DND-41 (cell line): ENCODE measurements around the gene CEBPG.

Experiments
- ATAC-seq: fragments of 200-7000 bp; cut with Tn5 transposase; 3 replicates; pipeline ENCODE4 v1.9.1; 2021; ENCODE audit warnings: low read depth; ENCODE audit not compliant: insufficient read depth
- DNase-seq: peaks from one replicate; pipeline ENCODE4 v3.0.0-alpha.2; 2020
- H2AFZ ChIP-seq: 2 replicates; pipeline ENCODE4 v1.6.0; 2012; ENCODE audit warnings: low read depth, low read length
- H3K27ac ChIP-seq: 2 replicates; pipeline ENCODE4 v1.5.1; 2012; ENCODE audit warnings: low read length, inconsistent platforms
- H3K27me3 ChIP-seq: fragments of 200-600 bp; sonication (generic); 2 replicates; pipeline ENCODE4 v1.6.0; 2012; ENCODE audit warnings: low read length, mild to moderate bottlenecking, inconsistent platforms; ENCODE audit not compliant: insufficient read depth, poor library complexity
- H3K36me3 ChIP-seq: 2 replicates; pipeline ENCODE4 v1.5.1; 2012; ENCODE audit warnings: low read length, inconsistent platforms; ENCODE audit not compliant: insufficient read depth
- H3K4me1 ChIP-seq: 2 replicates; pipeline ENCODE4 v1.5.1; 2012; ENCODE audit warnings: mild to moderate bottlenecking, low read length; ENCODE audit not compliant: insufficient read depth
- H3K4me2 ChIP-seq: 2 replicates; pipeline ENCODE4 v1.6.0; 2012; ENCODE audit warnings: mild to moderate bottlenecking, moderate library complexity, low read length, inconsistent platforms; ENCODE audit not compliant: insufficient read depth
- H3K4me3 ChIP-seq, 2 experiments: fragments of 200-600 bp in 1 of 2; shearing (Covaris generic) in 1 of 2; 2 replicates each; pipeline ENCODE4 v1.5.1; 2012 to 2016; ENCODE audit warnings: inconsistent platforms in 2 of 2, low read length in 2 of 2, mild to moderate bottlenecking in 2 of 2, low read depth in 1 of 2, moderate library complexity in 1 of 2
- H3K79me2 ChIP-seq: 2 replicates; pipeline ENCODE4 v1.6.0; 2012; ENCODE audit warnings: low read length, inconsistent platforms; ENCODE audit not compliant: insufficient read depth
- H3K9ac ChIP-seq: 2 replicates; pipeline ENCODE4 v1.6.0; 2012; ENCODE audit warnings: low read depth, mild to moderate bottlenecking, inconsistent platforms, low read length, moderate library complexity
- H3K9me3 ChIP-seq: 2 replicates; pipeline ENCODE4 v1.5.1; 2012; ENCODE audit warnings: low read length, moderate library complexity, mild to moderate bottlenecking, inconsistent platforms; ENCODE audit not compliant: insufficient read depth, severe bottlenecking
- H4K20me1 ChIP-seq: 2 replicates; pipeline ENCODE4 v1.6.0; 2012; ENCODE audit warnings: low read length; ENCODE audit not compliant: insufficient read depth
- EZH2 ChIP-seq: IDR thresholded peaks from 3 replicates; pipeline ENCODE4 v1.6.1; 2012; ENCODE audit warnings: borderline replicate concordance, low read depth, mild to moderate bottlenecking, moderate library complexity, low read length, inconsistent platforms; ENCODE audit not compliant: severe bottlenecking
- TF ChIP-seq, protein P1 (sequence below): IDR thresholded peaks from 2 replicates; pipeline ENCODE4 v1.5.1; 2012; ENCODE audit warnings: borderline replicate concordance, low read length, moderate library complexity, mild to moderate bottlenecking; ENCODE audit not compliant: poor library complexity, severe bottlenecking; ENCODE audit errors: extremely low read depth

Gene CEBPG

DNA sequence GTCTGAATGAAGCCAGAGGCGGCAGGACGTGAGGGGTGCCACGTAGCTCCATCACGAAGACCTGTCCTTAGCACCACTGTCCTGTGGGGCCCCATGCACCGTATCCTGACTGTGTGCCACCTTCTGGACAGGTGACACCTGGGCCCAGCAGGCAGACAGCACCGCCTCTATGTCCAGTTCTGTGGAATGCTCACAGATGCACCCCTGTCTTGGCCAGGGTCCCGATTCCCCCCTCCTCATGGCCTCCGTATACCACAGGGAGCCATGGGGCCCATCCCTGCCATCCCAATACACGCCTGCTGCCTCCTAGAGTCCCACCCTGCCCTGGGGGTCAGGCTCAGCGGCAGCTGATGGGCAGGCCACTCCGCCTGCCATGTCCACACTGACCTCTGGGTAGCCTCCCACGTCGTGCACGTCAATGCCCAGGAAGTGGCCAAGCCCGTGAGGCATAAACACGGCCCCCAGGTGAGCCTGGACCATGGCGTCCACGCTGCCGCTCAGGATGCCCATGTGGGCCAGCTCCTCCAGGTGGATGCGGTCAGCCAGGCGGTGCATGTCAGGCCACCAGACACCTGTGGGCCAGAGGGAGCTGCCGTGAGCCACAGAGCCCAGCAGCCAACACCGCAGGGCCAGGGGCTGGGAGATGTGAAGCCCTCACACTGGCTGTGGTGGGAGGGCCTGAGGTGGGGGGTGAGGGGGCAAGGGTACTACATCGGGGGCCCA is 17.6 kb downstream of the CEBPG start:
- H3K4me3 ChIP-seq = no peak overlapping the region
- H3K4me2 ChIP-seq = no peak overlapping the region
- H2AFZ ChIP-seq = no peak overlapping the region
- H3K36me3 ChIP-seq = peaks cover 26% of the 10 kb centered on the region
- H3K27ac ChIP-seq = no peak overlapping the region
- TF ChIP-seq, protein P1, sequence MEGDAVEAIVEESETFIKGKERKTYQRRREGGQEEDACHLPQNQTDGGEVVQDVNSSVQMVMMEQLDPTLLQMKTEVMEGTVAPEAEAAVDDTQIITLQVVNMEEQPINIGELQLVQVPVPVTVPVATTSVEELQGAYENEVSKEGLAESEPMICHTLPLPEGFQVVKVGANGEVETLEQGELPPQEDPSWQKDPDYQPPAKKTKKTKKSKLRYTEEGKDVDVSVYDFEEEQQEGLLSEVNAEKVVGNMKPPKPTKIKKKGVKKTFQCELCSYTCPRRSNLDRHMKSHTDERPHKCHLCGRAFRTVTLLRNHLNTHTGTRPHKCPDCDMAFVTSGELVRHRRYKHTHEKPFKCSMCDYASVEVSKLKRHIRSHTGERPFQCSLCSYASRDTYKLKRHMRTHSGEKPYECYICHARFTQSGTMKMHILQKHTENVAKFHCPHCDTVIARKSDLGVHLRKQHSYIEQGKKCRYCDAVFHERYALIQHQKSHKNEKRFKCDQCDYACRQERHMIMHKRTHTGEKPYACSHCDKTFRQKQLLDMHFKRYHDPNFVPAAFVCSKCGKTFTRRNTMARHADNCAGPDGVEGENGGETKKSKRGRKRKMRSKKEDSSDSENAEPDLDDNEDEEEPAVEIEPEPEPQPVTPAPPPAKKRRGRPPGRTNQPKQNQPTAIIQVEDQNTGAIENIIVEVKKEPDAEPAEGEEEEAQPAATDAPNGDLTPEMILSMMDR = no peak
- no peak for TF ChIP-seq EZH2
- H3K9me3 ChIP-seq = no peaks in the 10 kb centered on the region
- DNase-seq (no peak), ATAC-seq (no peak)
- peaks cover 33% of the 10 kb centered on the region for H3K79me2 ChIP-seq
- no peaks in the 10 kb centered on the region for H3K27me3 ChIP-seq
- no peak overlapping the region for H3K9ac ChIP-seq
- no peaks in the 10 kb centered on the region for H3K4me1 ChIP-seq
- peaks cover 83% of the 10 kb centered on the region for H4K20me1 ChIP-seq

DNA sequence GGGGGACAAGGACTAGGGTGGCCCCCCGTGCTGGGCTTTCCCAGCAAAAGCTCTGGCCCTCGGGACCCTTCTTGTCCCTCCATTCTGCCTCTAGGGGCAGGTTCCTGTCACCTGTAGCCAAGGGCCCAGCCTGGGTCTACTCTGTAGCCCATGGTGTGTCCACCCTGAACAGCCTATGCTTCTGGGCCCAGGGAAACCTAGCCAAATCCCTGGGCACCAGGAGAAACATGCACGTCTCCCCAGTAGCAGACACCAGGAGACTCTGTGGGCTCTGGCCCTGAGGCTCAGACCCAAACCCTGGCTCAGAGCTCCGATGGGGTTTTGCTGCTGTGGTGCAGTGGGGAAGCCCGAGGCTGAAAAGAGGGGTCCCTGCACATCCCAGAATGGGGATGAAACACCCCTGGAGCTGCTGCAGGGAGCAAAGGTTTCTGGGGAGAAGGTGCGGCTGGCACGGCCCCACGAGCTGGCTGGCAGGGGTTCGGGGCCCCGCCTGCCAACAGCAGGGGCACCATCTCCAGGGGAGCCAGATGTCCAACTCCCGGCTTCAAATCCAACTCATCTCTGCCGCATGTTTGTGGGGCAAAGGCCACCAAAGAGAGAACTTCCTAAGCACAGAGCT is 18.2 kb downstream of the CEBPG start:
- no peak overlapping the region for H3K4me3 ChIP-seq
- H3K27me3 ChIP-seq = no peaks in the 10 kb centered on the region
- peaks cover 26% of the 10 kb centered on the region; the same call in 1 of the 2 replicates for H3K79me2 ChIP-seq
- H3K4me1 ChIP-seq = no peaks in the 10 kb centered on the region
- no peak overlapping the region for H2AFZ ChIP-seq
- DNase-seq = no peak
- no peak overlapping the region for H3K4me2 ChIP-seq
- H3K9ac ChIP-seq = no peak overlapping the region
- ATAC-seq = no peak
- TF ChIP-seq, protein P1 = no peak
- TF ChIP-seq EZH2 = no peak
- no peaks in the 10 kb centered on the region for H3K9me3 ChIP-seq
- peaks cover 19% of the 10 kb centered on the region for H3K36me3 ChIP-seq
- no peak overlapping the region for H3K27ac ChIP-seq
- peaks cover 77% of the 10 kb centered on the region for H4K20me1 ChIP-seq

DNA sequence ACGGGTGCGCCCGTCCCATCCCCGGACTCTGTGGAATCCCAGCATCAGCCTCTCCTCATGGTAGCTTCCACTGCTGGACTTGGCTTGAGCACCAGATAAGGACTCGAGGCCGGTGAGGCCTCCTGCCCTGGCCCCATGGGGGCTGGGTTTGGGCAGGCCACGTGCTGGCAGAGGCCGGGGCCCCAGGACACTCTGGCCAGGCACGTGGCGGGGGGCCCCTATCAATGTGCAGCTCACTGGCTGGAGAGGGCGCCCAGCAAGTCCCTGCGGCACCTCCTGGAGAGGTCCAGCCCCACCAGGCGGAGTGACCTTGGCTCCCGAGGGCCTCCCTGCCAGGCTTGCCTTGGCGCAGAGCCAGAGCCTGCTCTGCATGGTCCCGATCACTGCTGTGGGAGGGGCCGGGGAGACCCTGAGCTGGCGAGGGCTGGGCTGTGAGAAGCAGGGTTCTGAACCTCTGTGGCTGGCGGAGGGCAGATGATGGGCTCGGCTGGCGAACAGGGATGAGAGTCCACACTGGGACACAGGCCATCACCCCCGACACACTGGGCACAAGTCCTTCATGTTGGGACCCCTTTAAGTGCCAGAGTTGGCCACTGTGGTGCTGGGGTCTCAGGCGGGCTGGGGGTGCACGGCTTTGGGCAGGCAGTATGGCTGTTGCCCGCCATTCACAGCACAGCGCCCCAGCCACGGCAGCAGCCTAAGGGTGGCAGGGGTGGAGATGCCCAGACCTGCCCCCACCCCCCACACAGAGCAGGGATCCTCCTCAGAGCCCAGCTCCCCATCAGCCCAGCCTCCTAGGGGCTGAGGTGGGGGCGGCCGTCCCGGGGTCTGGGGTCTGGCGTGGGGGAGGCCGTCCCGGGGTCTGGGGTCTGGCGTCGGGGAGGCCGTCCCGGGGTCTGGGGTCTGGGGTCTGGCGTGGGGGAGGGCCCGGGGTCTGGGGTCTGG is 19.1 kb downstream of the CEBPG start:
- Histone ChIP-seq H3K27me3 (no peaks in the 10 kb centered on the region), H2AFZ (no peak overlapping the region), H3K9me3 (no peaks in the 10 kb centered on the region), H3K4me3 (no peak overlapping the region), H3K79me2 (peaks cover 18% of the 10 kb centered on the region; the same call in 1 of the 2 replicates), H3K27ac (no peak overlapping the region), H3K4me2 (no peak overlapping the region), H3K9ac (no peak overlapping the region), H3K36me3 (peaks cover 11% of the 10 kb centered on the region), H4K20me1 (peaks cover 68% of the 10 kb centered on the region), H3K4me1 (no peaks in the 10 kb centered on the region)
- DNase-seq (no peak), ATAC-seq (no peak)
- no peak for TF ChIP-seq EZH2
- TF ChIP-seq, protein P1 = no peak
